Stimulated activated effector memory CD8-positive, alpha-beta T cell treated with anti-CD3 and anti-CD28 coated beads, Interleukin-12 subunit alpha, Interleukin-12 subunit beta, amount 100 ng/mL, for 72 hours (primary cell): Measurements from ENCODE around the gene MAPK14.
A peak's percentile ranks its signal among the peaks of the same experiment; 100 is the strongest.
"Not testable (repeated sequence)": the region's sequence is repeated elsewhere in the genome, so short reads cannot be mapped to it uniquely, and the experiment has no call there.

Experiments
- ATAC-seq: fragments of 150-1000 bp; cut with Tn5 transposase; 2 replicates; pipeline ENCODE4 v1.10.0; 2021
- DNase-seq, 2 donors: peaks; one replicate each; pipeline ENCODE4 v3.0.0; 2021 to 2022; ENCODE audit warnings: low spot score in 2 of 2
- H3K27ac Mint-ChIP-seq: one replicate; pipeline ENCODE4 v1.8.0; 2022; ENCODE audit warnings: mild to moderate bottlenecking, mixed read lengths
- H3K36me3 Mint-ChIP-seq: one replicate; pipeline ENCODE4 v1.8.0; 2022; ENCODE audit warnings: mild to moderate bottlenecking, mixed read lengths
- H3K4me1 Mint-ChIP-seq: one replicate; pipeline ENCODE4 v1.8.0; 2022; ENCODE audit warnings: mixed read lengths
- H3K4me3 Mint-ChIP-seq: one replicate; pipeline ENCODE4 v1.8.0; 2022; ENCODE audit warnings: mild to moderate bottlenecking, mixed read lengths
- H3K9me3 Mint-ChIP-seq: one replicate; pipeline ENCODE4 v1.8.0; 2022; ENCODE audit warnings: mixed read lengths

Gene MAPK14

GRCh38 chr6:36027501-36028087 is at the start of gene MAPK14:
Gene MAPK14 (plus strand): TSS chr6:36027808. CDS start chr6:36028158, 350 bp downstream.
- no peaks in the 10 kb centered on the region for H3K9me3 Mint-ChIP-seq
- peaks cover 19% of the 10 kb centered on the region for H3K4me1 Mint-ChIP-seq
- peak within 1 kb of the TSS; percentile 84 for H3K4me3 Mint-ChIP-seq
- DNase-seq (peak; percentile 96 to 99), ATAC-seq (peak; percentile 91)
- H3K36me3 Mint-ChIP-seq: peaks cover 28% of the 10 kb centered on the region
- peak within 1 kb of the TSS; percentile 91 for H3K27ac Mint-ChIP-seq

- not testable (repeated sequence) for ATAC-seq, H3K9me3 Mint-ChIP-seq, H3K36me3 Mint-ChIP-seq, H3K4me1 Mint-ChIP-seq, DNase-seq, H3K27ac Mint-ChIP-seq, H3K4me3 Mint-ChIP-seq
These were observed 47.5 kb upstream of the MAPK14 start for GRCh38 chr6:35980126-35980525.

GRCh38 chr6:35980991-35981645 is 46.5 kb upstream of the MAPK14 start:
- H3K27ac Mint-ChIP-seq: no peak overlapping the region
- no peak overlapping the region for H3K4me3 Mint-ChIP-seq
- H3K9me3 Mint-ChIP-seq: no peaks in the 10 kb centered on the region
- ATAC-seq (no peak), DNase-seq (no peak)
- H3K36me3 Mint-ChIP-seq: no peaks in the 10 kb centered on the region
- H3K4me1 Mint-ChIP-seq: no peaks in the 10 kb centered on the region

DNA sequence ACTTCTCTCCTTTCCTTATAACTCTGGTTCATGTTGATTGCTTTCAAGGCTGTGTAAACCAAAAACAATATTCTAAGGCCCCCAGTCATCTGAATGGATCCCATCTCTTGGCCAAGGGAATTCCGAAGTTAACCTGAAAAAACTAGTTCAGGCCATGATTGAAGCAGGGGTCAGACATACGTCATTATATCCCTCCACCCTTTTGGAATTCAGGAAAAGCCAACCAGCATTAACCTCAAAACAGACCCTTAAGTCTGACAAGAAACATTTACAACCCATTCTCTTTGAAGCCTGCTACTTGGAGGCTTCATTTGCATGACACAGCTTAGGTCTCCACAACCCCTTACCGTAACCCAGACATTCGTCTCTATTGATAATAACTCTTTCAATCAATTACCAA is 42.9 kb upstream of the MAPK14 start:
- H3K27ac Mint-ChIP-seq: no peak overlapping the region
- H3K9me3 Mint-ChIP-seq: no peaks in the 10 kb centered on the region
- ATAC-seq (no peak), DNase-seq (no peak)
- no peaks in the 10 kb centered on the region for H3K36me3 Mint-ChIP-seq
- H3K4me1 Mint-ChIP-seq: no peaks in the 10 kb centered on the region
- H3K4me3 Mint-ChIP-seq: no peak overlapping the region

DNA sequence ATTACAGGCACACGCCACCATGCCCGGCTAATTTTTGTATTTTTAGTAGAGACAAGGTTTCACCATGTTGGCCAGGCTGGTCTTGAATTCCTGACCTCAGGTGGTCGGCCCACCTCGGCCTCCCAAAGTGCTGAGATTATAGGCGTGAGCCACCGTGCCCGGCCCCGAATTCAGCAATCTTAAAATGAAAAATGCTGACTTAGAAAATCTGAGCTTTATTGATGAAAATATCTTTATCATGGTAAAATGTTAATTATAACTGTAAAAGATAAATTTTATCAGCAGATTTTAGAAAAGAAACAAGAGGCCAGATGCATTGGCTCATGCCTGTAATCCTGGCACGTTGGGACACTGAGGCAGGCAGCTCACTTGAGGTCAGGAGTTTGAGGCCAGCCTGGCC is 39.6 kb upstream of the MAPK14 start:
- not testable (repeated sequence) for DNase-seq, H3K36me3 Mint-ChIP-seq, H3K9me3 Mint-ChIP-seq, H3K4me3 Mint-ChIP-seq, ATAC-seq, H3K27ac Mint-ChIP-seq, H3K4me1 Mint-ChIP-seq

GRCh38 chr6:35993150-35993549 is 34.5 kb upstream of the MAPK14 start:
- H3K4me3 Mint-ChIP-seq: no peak overlapping the region
- ATAC-seq (no peak), DNase-seq (no peak)
- no peaks in the 10 kb centered on the region for H3K9me3 Mint-ChIP-seq
- H3K36me3 Mint-ChIP-seq: no peaks in the 10 kb centered on the region
- no peaks in the 10 kb centered on the region for H3K4me1 Mint-ChIP-seq
- H3K27ac Mint-ChIP-seq: no peak overlapping the region

DNA sequence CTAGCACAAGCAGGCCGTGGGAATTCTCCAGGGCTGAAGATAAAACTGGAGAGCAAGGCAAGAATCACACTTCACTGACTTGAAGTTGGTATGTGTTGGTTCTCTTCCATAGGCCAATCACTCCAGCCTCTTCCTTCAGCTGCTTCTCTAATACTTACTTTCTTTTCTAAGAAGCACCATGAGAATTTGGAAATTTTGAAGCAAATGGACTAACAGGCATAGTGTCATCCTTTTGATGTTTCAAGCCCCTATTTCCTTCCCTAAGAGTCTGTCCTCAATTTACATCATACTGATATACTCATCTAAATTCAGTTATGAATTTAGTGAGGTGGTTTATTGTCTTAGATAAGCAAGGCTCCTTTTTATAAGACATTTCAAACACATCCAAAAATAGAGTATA is 27.2 kb upstream of the MAPK14 start:
- ATAC-seq (no peak), DNase-seq (no peak)
- H3K9me3 Mint-ChIP-seq: no peaks in the 10 kb centered on the region
- H3K4me1 Mint-ChIP-seq: no peaks in the 10 kb centered on the region
- no peak overlapping the region for H3K27ac Mint-ChIP-seq
- no peaks in the 10 kb centered on the region for H3K36me3 Mint-ChIP-seq
- H3K4me3 Mint-ChIP-seq: no peak overlapping the region

GRCh38 chr6:36015666-36016065 is 11.9 kb upstream of the MAPK14 start:
- Mint-ChIP-seq H3K36me3 (no peaks in the 10 kb centered on the region), H3K9me3 (no peaks in the 10 kb centered on the region), H3K4me1 (no peaks in the 10 kb centered on the region), H3K4me3 (no peak overlapping the region), H3K27ac (no peak overlapping the region)
- ATAC-seq (no peak), DNase-seq (no peak)

GRCh38 chr6:36018339-36018738 is 9.3 kb upstream of the MAPK14 start:
- Mint-ChIP-seq H3K36me3 (no peaks in the 10 kb centered on the region), H3K27ac (no peak overlapping the region), H3K4me1 (no peaks in the 10 kb centered on the region), H3K9me3 (no peaks in the 10 kb centered on the region), H3K4me3 (no peak overlapping the region)
- ATAC-seq: no peak
- DNase-seq: no peak

DNA sequence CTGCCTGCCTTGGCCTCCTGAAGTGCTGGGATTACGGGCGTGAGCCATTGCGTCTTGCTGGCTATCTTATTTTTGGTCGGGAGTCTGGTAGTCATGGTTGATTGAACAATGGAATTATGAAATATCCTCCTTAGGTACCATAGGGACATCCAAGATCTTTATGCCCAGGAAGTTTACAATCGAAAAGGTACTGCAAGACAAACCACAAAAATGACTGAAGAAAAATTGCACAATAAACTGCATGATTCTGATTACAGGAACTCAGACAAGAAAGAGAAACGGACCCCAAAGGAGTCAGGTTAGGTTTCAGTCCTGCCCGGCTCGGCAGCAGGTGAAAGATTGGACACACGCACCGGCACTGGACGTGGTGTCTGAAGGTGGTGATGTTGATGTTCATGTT is 8.4 kb upstream of the MAPK14 start:
- H3K4me1 Mint-ChIP-seq: no peaks in the 10 kb centered on the region

GRCh38 chr6:36020154-36020553 is 7.5 kb upstream of the MAPK14 start:
- Mint-ChIP-seq H3K36me3 (no peaks in the 10 kb centered on the region), H3K27ac (no peak overlapping the region), H3K4me1 (no peaks in the 10 kb centered on the region), H3K4me3 (no peak overlapping the region), H3K9me3 (no peaks in the 10 kb centered on the region)
- ATAC-seq: no peak
- no peak for DNase-seq

More for the DNA sequence above, 8.4 kb upstream of the MAPK14 start:
- Mint-ChIP-seq H3K27ac (no peak overlapping the region), H3K36me3 (no peaks in the 10 kb centered on the region), H3K9me3 (no peaks in the 10 kb centered on the region), H3K4me3 (no peak overlapping the region)
- DNase-seq (no peak), ATAC-seq (no peak)

DNA sequence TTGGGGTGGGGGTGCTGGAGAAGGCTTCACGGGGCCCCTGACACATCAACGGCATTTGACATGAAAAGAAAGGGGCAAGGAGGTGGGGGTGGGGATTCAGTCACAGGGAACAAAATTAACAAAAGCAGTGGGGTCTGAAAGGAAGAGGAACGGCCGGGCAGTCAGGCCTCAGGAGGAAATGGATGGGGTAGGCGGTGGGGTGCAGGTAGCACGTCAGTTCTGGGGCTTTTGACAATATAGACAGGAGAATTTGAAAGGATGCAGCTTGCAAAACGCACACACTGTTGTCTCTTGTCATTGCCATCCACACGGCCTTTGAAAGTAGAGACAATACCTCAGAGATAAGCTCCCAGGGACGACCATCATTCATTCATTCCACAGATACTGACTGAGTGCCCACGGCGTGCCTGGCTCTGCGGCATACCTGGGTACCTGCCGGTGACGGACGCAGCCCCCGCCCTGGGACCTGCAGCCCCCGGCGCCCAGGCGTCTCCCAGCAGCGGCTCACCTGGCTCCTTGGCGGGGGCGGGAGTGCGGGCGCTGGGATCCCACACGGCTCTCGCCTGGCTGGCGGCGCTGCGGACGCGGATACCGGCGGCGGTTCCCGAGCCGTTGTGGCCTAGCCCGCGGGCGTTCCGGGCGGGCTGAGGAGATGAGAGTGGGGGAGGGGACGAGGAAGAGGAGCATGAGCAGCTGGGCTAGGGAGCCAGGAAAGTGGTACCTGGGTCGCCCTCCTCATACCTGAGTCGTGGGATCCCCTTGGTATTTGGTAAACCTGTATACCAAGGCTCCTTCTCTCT is 3.4 kb upstream of the MAPK14 start, which contains the start of gene SLC26A8:
Gene SLC26A8 (minus strand): TSS at position 646 of the 800 bp plus-strand sequence. CDS start 4,934 bp downstream, outside the sequence.
- Mint-ChIP-seq H3K4me1 (peaks cover 4% of the 10 kb centered on the region), H3K27ac (no peak within 1 kb of the TSS), H3K9me3 (no peaks in the 10 kb centered on the region), H3K36me3 (peaks cover 15% of the 10 kb centered on the region), H3K4me3 (no peak within 1 kb of the TSS)
- no peak for DNase-seq
- ATAC-seq: no peak

GRCh38 chr6:36025260-36025931 is 2.2 kb upstream of the MAPK14 start:
- H3K9me3 Mint-ChIP-seq: no peaks in the 10 kb centered on the region
- no peak for ATAC-seq
- no peak for DNase-seq
- H3K27ac Mint-ChIP-seq: no peak overlapping the region
- peaks cover 6% of the 10 kb centered on the region for H3K4me1 Mint-ChIP-seq
- peaks cover 16% of the 10 kb centered on the region for H3K36me3 Mint-ChIP-seq
- no peak overlapping the region for H3K4me3 Mint-ChIP-seq

GRCh38 chr6:36025932-36026327 is 1.7 kb upstream of the MAPK14 start:
- Mint-ChIP-seq H3K36me3 (peaks cover 22% of the 10 kb centered on the region), H3K27ac (no peak overlapping the region), H3K9me3 (no peaks in the 10 kb centered on the region), H3K4me1 (peaks cover 6% of the 10 kb centered on the region), H3K4me3 (no peak overlapping the region)
- DNase-seq (no peak), ATAC-seq (no peak)

- Mint-ChIP-seq H3K9me3 (no peaks in the 10 kb centered on the region), H3K27ac (peak overlapping the region; percentile 91), H3K4me1 (peaks cover 23% of the 10 kb centered on the region), H3K4me3 (peak overlapping the region; percentile 84), H3K36me3 (peaks cover 28% of the 10 kb centered on the region)
- DNase-seq (peak; percentile 9 to 79), ATAC-seq (peak; percentile 48)
These were observed 674 bp downstream of the MAPK14 start for GRCh38 chr6:36028088-36028876.
